Measurements from ENCODE around the gene C17orf107. TPM values are rescaled to one million over a fixed set of nuclear protein-coding genes. Genes with fewer than 3 reads are reported as not detected.
"Not testable (repeated sequence)": the region's sequence is repeated elsewhere in the genome, so short reads cannot be mapped to it uniquely, and the experiment has no call there.

Gene C17orf107
- total RNA-seq, 1 experiment from 2014 or later = 3.6 TPM

DNA sequence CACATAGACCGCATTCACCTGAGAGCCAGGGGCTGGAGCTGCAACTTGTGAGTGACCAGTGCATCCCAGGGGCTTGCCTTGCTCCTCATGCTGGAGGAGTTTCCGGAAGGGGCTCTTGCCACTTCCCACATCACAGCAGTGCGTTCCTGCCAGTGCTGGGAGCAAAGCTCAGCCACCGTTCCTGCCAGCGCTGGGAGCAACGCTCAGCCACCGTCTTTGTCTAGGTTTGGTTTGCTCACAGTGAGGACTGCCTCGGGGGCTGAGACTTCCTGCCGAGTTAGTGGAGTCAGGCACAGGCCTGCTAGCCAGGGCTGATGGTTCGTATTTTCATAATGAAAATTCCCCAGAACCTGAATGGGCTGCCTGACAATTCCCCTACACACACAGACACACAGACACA lies 9.0 kb downstream of the C17orf107 start:
- Mint-ChIP-seq H3K36me3 (ENCODE audit: insufficient read depth, unreplicated experiment) (peaks cover 13% of the 10 kb centered on the region), H3K27me3 (ENCODE audit: insufficient read depth, unreplicated experiment) (no peaks in the 10 kb centered on the region), H3K4me1 (ENCODE audit: insufficient read depth, unreplicated experiment) (peaks cover 5% of the 10 kb centered on the region), H3K4me3 (ENCODE audit: unreplicated experiment) (no peak overlapping the region), H3K9me3 (ENCODE audit: unreplicated experiment) (no peaks in the 10 kb centered on the region), H3K27ac (ENCODE audit: low read depth, unreplicated experiment) (no peak overlapping the region)
- intact Hi-C loops (cut with micrococcal nuclease) = loop anchor here (10.0 kb wide), 1 partner anchor 1526 kb away; the partner anchor contains the start of gene AIPL1
- peak; percentile 43 for DNase-seq (ENCODE audit: unreplicated experiment)
- ChIA-PET POLR2A (interaction anchor here (0.7 to 7.5 kb wide), 16 partner anchors 9 to 177 kb away, joined by 3 to 182 read pairs (median 9); partner anchors contain the start of genes C17orf107, CAMTA2, ENO3 and GLTPD2), CTCF (interaction anchor here (0.7 to 2.6 kb wide), 15 partner anchors 9 to 160 kb away, joined by 3 to 29 read pairs (median 5); partner anchors contain the start of genes C17orf107, RNF167, SLC25A11 and SPAG7)
- TF ChIP-seq, protein P1, sequence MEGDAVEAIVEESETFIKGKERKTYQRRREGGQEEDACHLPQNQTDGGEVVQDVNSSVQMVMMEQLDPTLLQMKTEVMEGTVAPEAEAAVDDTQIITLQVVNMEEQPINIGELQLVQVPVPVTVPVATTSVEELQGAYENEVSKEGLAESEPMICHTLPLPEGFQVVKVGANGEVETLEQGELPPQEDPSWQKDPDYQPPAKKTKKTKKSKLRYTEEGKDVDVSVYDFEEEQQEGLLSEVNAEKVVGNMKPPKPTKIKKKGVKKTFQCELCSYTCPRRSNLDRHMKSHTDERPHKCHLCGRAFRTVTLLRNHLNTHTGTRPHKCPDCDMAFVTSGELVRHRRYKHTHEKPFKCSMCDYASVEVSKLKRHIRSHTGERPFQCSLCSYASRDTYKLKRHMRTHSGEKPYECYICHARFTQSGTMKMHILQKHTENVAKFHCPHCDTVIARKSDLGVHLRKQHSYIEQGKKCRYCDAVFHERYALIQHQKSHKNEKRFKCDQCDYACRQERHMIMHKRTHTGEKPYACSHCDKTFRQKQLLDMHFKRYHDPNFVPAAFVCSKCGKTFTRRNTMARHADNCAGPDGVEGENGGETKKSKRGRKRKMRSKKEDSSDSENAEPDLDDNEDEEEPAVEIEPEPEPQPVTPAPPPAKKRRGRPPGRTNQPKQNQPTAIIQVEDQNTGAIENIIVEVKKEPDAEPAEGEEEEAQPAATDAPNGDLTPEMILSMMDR (IDR thresholded peaks at IDR 0.05; ENCODE audit: unreplicated experiment) = no peak
- BruUV-seq (replicated peaks) = no TSS peak

GRCh38 chr17:4908711-4909496 lies 9.6 kb downstream of the C17orf107 start:
- POLR2A ChIA-PET = interaction anchor here (0.5 to 7.5 kb wide), 24 partner anchors 9 to 530 kb away, joined by 3 to 182 read pairs (median 5); partner anchors contain the start of genes C1QBP, CAMTA2, GLTPD2 and INCA1
- peaks cover 10% of the 10 kb centered on the region for H3K36me3 Mint-ChIP-seq (ENCODE audit: insufficient read depth, unreplicated experiment)
- TF ChIP-seq, protein P1 (IDR thresholded peaks at IDR 0.05; ENCODE audit: unreplicated experiment) = peak; percentile 87
- no TSS peak for BruUV-seq (replicated peaks)
- no peak overlapping the region for H3K27ac Mint-ChIP-seq (ENCODE audit: low read depth, unreplicated experiment)
- H3K9me3 Mint-ChIP-seq (ENCODE audit: unreplicated experiment) = no peaks in the 10 kb centered on the region
- intact Hi-C loops (cut with micrococcal nuclease) = loop anchor here (1.0 to 10.0 kb wide), 6 partner anchors 25 to 1526 kb away; partner anchors contain the start of genes AIPL1, CAMTA2, RNF167 and SLC25A11
- no peaks in the 10 kb centered on the region for H3K4me1 Mint-ChIP-seq (ENCODE audit: insufficient read depth, unreplicated experiment)
- H3K4me3 Mint-ChIP-seq (ENCODE audit: unreplicated experiment) = no peak overlapping the region
- no peaks in the 10 kb centered on the region for H3K27me3 Mint-ChIP-seq (ENCODE audit: insufficient read depth, unreplicated experiment)
- DNase-seq (ENCODE audit: unreplicated experiment) = peak; percentile 95
- CTCF ChIA-PET = interaction anchor here (0.6 to 2.6 kb wide), 28 partner anchors 9 to 396 kb away, joined by 3 to 29 read pairs (median 4); partner anchors contain the start of genes C17orf107, CAMTA2, GLTPD2 and RNF167

GRCh38 chr17:4913994-4914393 lies 14.7 kb downstream of the C17orf107 start:
- CTCF ChIA-PET = interaction anchor here (0.6 to 1.5 kb wide), 4 partner anchors 11 to 158 kb away, joined by 3 to 4 read pairs (median 3); partner anchors contain the start of gene CHRNE
- BruUV-seq (replicated peaks) = no TSS peak
- H3K27ac Mint-ChIP-seq (ENCODE audit: low read depth, unreplicated experiment) = no peak overlapping the region
- no peaks in the 10 kb centered on the region for H3K36me3 Mint-ChIP-seq (ENCODE audit: insufficient read depth, unreplicated experiment)
- no peak overlapping the region for H3K4me3 Mint-ChIP-seq (ENCODE audit: unreplicated experiment)
- peak; percentile 27 for DNase-seq (ENCODE audit: unreplicated experiment)
- no peaks in the 10 kb centered on the region for H3K27me3 Mint-ChIP-seq (ENCODE audit: insufficient read depth, unreplicated experiment)
- POLR2A ChIA-PET = interaction anchor here (0.6 to 7.5 kb wide), 3 partner anchors 9 to 149 kb away, joined by 3 to 182 read pairs (median 4); partner anchors contain the start of genes PFN1, RNF167 and SLC25A11
- no peaks in the 10 kb centered on the region for H3K4me1 Mint-ChIP-seq (ENCODE audit: insufficient read depth, unreplicated experiment)
- intact Hi-C loops (cut with micrococcal nuclease) = no loop called here
- no peaks in the 10 kb centered on the region for H3K9me3 Mint-ChIP-seq (ENCODE audit: unreplicated experiment)
- TF ChIP-seq, protein P1 (IDR thresholded peaks at IDR 0.05; ENCODE audit: unreplicated experiment) = no peak

- BruUV-seq (replicated peaks); H3K36me3 Mint-ChIP-seq (ENCODE audit: insufficient read depth, unreplicated experiment); H3K4me3 Mint-ChIP-seq (ENCODE audit: unreplicated experiment); H3K27ac Mint-ChIP-seq (ENCODE audit: low read depth, unreplicated experiment); H3K4me1 Mint-ChIP-seq (ENCODE audit: insufficient read depth, unreplicated experiment); DNase-seq (ENCODE audit: unreplicated experiment); H3K27me3 Mint-ChIP-seq (ENCODE audit: insufficient read depth, unreplicated experiment); intact Hi-C loops (cut with micrococcal nuclease); H3K9me3 Mint-ChIP-seq (ENCODE audit: unreplicated experiment): not testable (repeated sequence)
- CTCF ChIA-PET = interaction anchor here (0.8 to 1.5 kb wide), 2 partner anchors 66 to 147 kb away, joined by 3 to 4 read pairs; no protein-coding TSS in a partner anchor
- POLR2A ChIA-PET = interaction anchor here (0.6 to 7.5 kb wide), 2 partner anchors 10 to 30 kb away, joined by 4 to 182 read pairs; partner anchors contain the start of genes PFN1, RNF167 and SLC25A11
Measured at GRCh38 chr17:4914551-4914950, 15.2 kb downstream of the C17orf107 start.

All from MCF 10A (cell line).